PFSK-1 (cell line): ENCODE data around the gene ELP5.

Experiments
- POLR2AphosphoS5 ChIP-seq: IDR thresholded peaks from 2 replicates; pipeline ENCODE4 v1.6.1; 2012; ENCODE audit warnings: low read depth, mild to moderate bottlenecking, control low read depth, low read length, moderate library complexity
- SIN3A ChIP-seq: IDR thresholded peaks from 2 replicates; pipeline ENCODE4 v1.6.1; 2012; ENCODE audit warnings: mild to moderate bottlenecking, low read length, moderate library complexity, borderline replicate concordance; ENCODE audit not compliant: insufficient read depth
- TAF1 ChIP-seq: IDR thresholded peaks from 2 replicates; pipeline ENCODE4 v1.6.1; 2012; ENCODE audit warnings: low read length, control low read depth, borderline replicate concordance; ENCODE audit not compliant: insufficient read depth
- TF ChIP-seq, protein P1 (sequence below), 2 experiments: IDR thresholded peaks; 2 replicates each; pipeline versions ENCODE4 v1.6.1 to v1.8.0; 2011 to 2012; ENCODE audit warnings: low read depth in 2 of 2, low read length in 2 of 2, control low read depth in 1 of 2, inconsistent platforms in 1 of 2, mild to moderate bottlenecking in 1 of 2, moderate library complexity in 1 of 2; ENCODE audit not compliant: insufficient read depth in 1 of 2

GRCh38 chr17:7261379-7262191 is 9.6 kb downstream of the ELP5 start:
- TF ChIP-seq POLR2AphosphoS5 (no peak), TAF1 (no peak), SIN3A (no peak)
- TF ChIP-seq, protein P1, sequence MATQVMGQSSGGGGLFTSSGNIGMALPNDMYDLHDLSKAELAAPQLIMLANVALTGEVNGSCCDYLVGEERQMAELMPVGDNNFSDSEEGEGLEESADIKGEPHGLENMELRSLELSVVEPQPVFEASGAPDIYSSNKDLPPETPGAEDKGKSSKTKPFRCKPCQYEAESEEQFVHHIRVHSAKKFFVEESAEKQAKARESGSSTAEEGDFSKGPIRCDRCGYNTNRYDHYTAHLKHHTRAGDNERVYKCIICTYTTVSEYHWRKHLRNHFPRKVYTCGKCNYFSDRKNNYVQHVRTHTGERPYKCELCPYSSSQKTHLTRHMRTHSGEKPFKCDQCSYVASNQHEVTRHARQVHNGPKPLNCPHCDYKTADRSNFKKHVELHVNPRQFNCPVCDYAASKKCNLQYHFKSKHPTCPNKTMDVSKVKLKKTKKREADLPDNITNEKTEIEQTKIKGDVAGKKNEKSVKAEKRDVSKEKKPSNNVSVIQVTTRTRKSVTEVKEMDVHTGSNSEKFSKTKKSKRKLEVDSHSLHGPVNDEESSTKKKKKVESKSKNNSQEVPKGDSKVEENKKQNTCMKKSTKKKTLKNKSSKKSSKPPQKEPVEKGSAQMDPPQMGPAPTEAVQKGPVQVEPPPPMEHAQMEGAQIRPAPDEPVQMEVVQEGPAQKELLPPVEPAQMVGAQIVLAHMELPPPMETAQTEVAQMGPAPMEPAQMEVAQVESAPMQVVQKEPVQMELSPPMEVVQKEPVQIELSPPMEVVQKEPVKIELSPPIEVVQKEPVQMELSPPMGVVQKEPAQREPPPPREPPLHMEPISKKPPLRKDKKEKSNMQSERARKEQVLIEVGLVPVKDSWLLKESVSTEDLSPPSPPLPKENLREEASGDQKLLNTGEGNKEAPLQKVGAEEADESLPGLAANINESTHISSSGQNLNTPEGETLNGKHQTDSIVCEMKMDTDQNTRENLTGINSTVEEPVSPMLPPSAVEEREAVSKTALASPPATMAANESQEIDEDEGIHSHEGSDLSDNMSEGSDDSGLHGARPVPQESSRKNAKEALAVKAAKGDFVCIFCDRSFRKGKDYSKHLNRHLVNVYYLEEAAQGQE (IDR thresholded peaks at IDR 0.05; ENCODE audit: insufficient read depth in 1 of 2, low read depth in 2 of 2, low read length in 2 of 2), result no peak
